WTC11 (cell line): ENCODE measurements around the gene EEFSEC. TPM values are rescaled to one million over a fixed set of nuclear protein-coding genes. Genes with fewer than 3 reads are reported as not detected.

Source experiments
- ATAC-seq: fragments of 200-7000 bp; cut with Tn5 transposase; 2 replicates; pipeline ENCODE4 v1.10.0; 2021; ENCODE audit warnings: mild to moderate bottlenecking, moderate library complexity
- CTCF ChIA-PET: fragments of 300-600 bp; sonication (Branson Sonifier 250); formaldehyde crosslinking; loops from one replicate; lab custom pipeline; 2021; ENCODE audit warnings: antibody characterized with exemption; lab: Charles Lee
- POLR2A ChIA-PET: fragments of 350-600 bp; sonication (Branson Sonifier 250); formaldehyde crosslinking; loops from one replicate; lab custom pipeline; 2021; ENCODE audit warnings: antibody characterized with exemption; lab: Charles Lee
- DNase-seq: peaks from one replicate; pipeline ENCODE4 v3.0.0; 2021; ENCODE audit warnings: low spot score
- H3K27ac Mint-ChIP-seq: 2 replicates; pipeline ENCODE4 v1.8.0; 2021; ENCODE audit warnings: mixed read lengths
- H3K27me3 Mint-ChIP-seq: 2 replicates; pipeline ENCODE4 v1.8.0; 2021; ENCODE audit warnings: low read depth, mild to moderate bottlenecking, moderate library complexity, mixed read lengths
- H3K36me3 Mint-ChIP-seq: 2 replicates; pipeline ENCODE4 v1.8.0; 2021; ENCODE audit warnings: mixed read lengths
- H3K4me1 Mint-ChIP-seq: 2 replicates; pipeline ENCODE4 v1.8.0; 2022; ENCODE audit warnings: mixed read lengths
- H3K4me3 Mint-ChIP-seq: 2 replicates; pipeline ENCODE4 v1.8.0; 2021; ENCODE audit warnings: mild to moderate bottlenecking, moderate library complexity, mixed read lengths
- H3K9me3 Mint-ChIP-seq: 2 replicates; pipeline ENCODE4 v1.8.0; 2021; ENCODE audit warnings: mixed read lengths
- ELF4 ChIP-seq: sonication (generic); formaldehyde crosslinking; IDR thresholded peaks from 2 replicates; pipeline ENCODE4 v1.8.1; 2022; ENCODE audit warnings: low read depth, mild to moderate bottlenecking, moderate library complexity, missing genetic modification reagents
- IRF2 ChIP-seq: sonication (generic); formaldehyde crosslinking; IDR thresholded peaks from 2 replicates; pipeline ENCODE4 v1.8.0; 2022; ENCODE audit warnings: low read depth, missing genetic modification reagents, borderline replicate concordance
- JAZF1 ChIP-seq: fragments of 250-450 bp; sonication (Bioruptor Pico); IDR thresholded peaks from 2 replicates; pipeline ENCODE4 v1.9.0; 2021; ENCODE audit warnings: moderate library complexity, mild to moderate bottlenecking, inconsistent platforms
- JUN ChIP-seq: sonication (generic); formaldehyde crosslinking; IDR thresholded peaks from 2 replicates; pipeline ENCODE4 v1.8.0; 2023; ENCODE audit warnings: mild to moderate bottlenecking, missing genetic modification reagents
- KAT7 ChIP-seq: sonication (generic); formaldehyde crosslinking; IDR thresholded peaks from 2 replicates; pipeline ENCODE4 v1.8.1; 2023; ENCODE audit warnings: missing genetic modification reagents, mild to moderate bottlenecking, borderline replicate concordance
- MYBL2 ChIP-seq: sonication (generic); formaldehyde crosslinking; IDR thresholded peaks from 2 replicates; pipeline ENCODE4 v1.8.1; 2023; ENCODE audit warnings: mild to moderate bottlenecking, moderate library complexity, missing genetic modification reagents
- RORB ChIP-seq: fragments of 250-450 bp; sonication (Bioruptor Pico); IDR thresholded peaks from 2 replicates; pipeline ENCODE4 v1.9.0; 2021; ENCODE audit warnings: mild to moderate bottlenecking
- SMAD4 ChIP-seq: sonication (generic); formaldehyde crosslinking; IDR thresholded peaks from 2 replicates; pipeline ENCODE4 v1.8.0; 2022; ENCODE audit warnings: mild to moderate bottlenecking, missing genetic modification reagents
- SP1 ChIP-seq: sonication (generic); formaldehyde crosslinking; conservative IDR thresholded peaks from 2 replicates; pipeline ENCODE4 v1.8.1; 2022; ENCODE audit warnings: missing genetic modification reagents
- STAT6 ChIP-seq: sonication (generic); formaldehyde crosslinking; conservative IDR thresholded peaks from 2 replicates; pipeline ENCODE4 v1.8.1; 2023; ENCODE audit warnings: mild to moderate bottlenecking, low read depth, missing genetic modification reagents, moderate library complexity
- TCF7 ChIP-seq: sonication (generic); formaldehyde crosslinking; IDR thresholded peaks from 2 replicates; pipeline ENCODE4 v1.8.0; 2022; ENCODE audit warnings: mild to moderate bottlenecking, low read depth, missing genetic modification reagents, moderate library complexity
- USF1 ChIP-seq: sonication (generic); formaldehyde crosslinking; IDR thresholded peaks from 2 replicates; pipeline ENCODE4 v1.8.0; 2022; ENCODE audit warnings: mild to moderate bottlenecking, missing genetic modification reagents
- ZMAT4 ChIP-seq: fragments of 250-450 bp; sonication (Bioruptor Pico); IDR thresholded peaks from 2 replicates; pipeline ENCODE4 v1.9.0; 2021; ENCODE audit warnings: mild to moderate bottlenecking
- ZNF138 ChIP-seq: sonication (generic); formaldehyde crosslinking; conservative IDR thresholded peaks from 2 replicates; pipeline ENCODE4 v1.8.1; 2022; ENCODE audit warnings: mild to moderate bottlenecking, moderate library complexity, missing genetic modification reagents
- ZNF671 ChIP-seq: fragments of 250-450 bp; sonication (Bioruptor Pico); IDR thresholded peaks from 2 replicates; pipeline ENCODE4 v1.8.0; 2021; ENCODE audit warnings: mild to moderate bottlenecking
- total RNA-seq: library from RNA; stranded (reverse); gene quantifications from 3 replicates; pipeline ENCODE4 v1.2.3, GENCODE V29; 2021
- TF ChIP-seq, protein P1 (sequence below): sonication (generic); formaldehyde crosslinking; IDR thresholded peaks from 2 replicates; pipeline ENCODE4 v1.8.0; 2023; ENCODE audit warnings: missing genetic modification reagents, mild to moderate bottlenecking, borderline replicate concordance
- TF ChIP-seq, protein P2 (sequence below): sonication (generic); formaldehyde crosslinking; conservative IDR thresholded peaks from 2 replicates; pipeline ENCODE4 v1.8.1; 2022; ENCODE audit warnings: mild to moderate bottlenecking, missing genetic modification reagents

The EEFSEC gene
- total RNA-seq, 1 experiment from 2014 or later: 13.7 TPM

DNA sequence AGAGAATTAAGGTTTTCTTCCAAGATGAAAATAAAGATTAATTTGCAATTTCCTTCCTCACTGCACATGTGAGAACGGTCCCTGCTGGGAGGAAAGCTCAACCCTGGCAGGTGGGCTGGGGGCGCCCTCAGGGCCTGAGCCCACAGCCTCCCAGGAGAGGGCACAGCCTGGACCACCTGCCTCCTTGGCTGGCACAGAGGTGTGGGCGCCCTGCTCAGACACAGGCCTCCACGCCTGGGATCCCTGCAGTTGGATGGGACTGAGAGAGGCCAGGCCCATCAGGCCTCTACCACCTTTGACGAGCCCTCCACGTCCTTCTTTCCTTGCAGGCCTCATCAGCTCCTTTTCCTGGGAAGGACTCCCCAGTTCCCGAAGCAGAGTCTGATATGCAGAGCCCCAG is 267.0 kb downstream of the EEFSEC start:
- Mint-ChIP-seq H3K4me1 (peaks cover 4% of the 10 kb centered on the region), H3K4me3 (no peak overlapping the region), H3K9me3 (peaks cover 5% of the 10 kb centered on the region), H3K27me3 (peaks cover 11% of the 10 kb centered on the region), H3K36me3 (no peaks in the 10 kb centered on the region), H3K27ac (no peak overlapping the region)
- POLR2A ChIA-PET: no interaction called here
- DNase-seq (no peak), ATAC-seq (no peak)
- CTCF ChIA-PET: interaction anchor here (1.2 to 1.5 kb wide), 2 partner anchors 61 to 194 kb away, joined by 3 to 4 read pairs; no protein-coding TSS in a partner anchor
- TF ChIP-seq RORB (CRISPR knock-in tag) (no peak), IRF2 (CRISPR knock-in tag) (no peak), KAT7 (CRISPR knock-in tag) (no peak), USF1 (CRISPR knock-in tag) (no peak), JAZF1 (no peak), JUN (CRISPR knock-in tag) (no peak), TCF7 (CRISPR knock-in tag) (no peak), ZNF138 (CRISPR knock-in tag) (no peak), STAT6 (CRISPR knock-in tag) (no peak), ZMAT4 (CRISPR knock-in tag) (no peak), ELF4 (CRISPR knock-in tag) (no peak), MYBL2 (CRISPR knock-in tag) (no peak), SMAD4 (CRISPR knock-in tag) (no peak), SP1 (no peak)
- TF ChIP-seq, protein P1, sequence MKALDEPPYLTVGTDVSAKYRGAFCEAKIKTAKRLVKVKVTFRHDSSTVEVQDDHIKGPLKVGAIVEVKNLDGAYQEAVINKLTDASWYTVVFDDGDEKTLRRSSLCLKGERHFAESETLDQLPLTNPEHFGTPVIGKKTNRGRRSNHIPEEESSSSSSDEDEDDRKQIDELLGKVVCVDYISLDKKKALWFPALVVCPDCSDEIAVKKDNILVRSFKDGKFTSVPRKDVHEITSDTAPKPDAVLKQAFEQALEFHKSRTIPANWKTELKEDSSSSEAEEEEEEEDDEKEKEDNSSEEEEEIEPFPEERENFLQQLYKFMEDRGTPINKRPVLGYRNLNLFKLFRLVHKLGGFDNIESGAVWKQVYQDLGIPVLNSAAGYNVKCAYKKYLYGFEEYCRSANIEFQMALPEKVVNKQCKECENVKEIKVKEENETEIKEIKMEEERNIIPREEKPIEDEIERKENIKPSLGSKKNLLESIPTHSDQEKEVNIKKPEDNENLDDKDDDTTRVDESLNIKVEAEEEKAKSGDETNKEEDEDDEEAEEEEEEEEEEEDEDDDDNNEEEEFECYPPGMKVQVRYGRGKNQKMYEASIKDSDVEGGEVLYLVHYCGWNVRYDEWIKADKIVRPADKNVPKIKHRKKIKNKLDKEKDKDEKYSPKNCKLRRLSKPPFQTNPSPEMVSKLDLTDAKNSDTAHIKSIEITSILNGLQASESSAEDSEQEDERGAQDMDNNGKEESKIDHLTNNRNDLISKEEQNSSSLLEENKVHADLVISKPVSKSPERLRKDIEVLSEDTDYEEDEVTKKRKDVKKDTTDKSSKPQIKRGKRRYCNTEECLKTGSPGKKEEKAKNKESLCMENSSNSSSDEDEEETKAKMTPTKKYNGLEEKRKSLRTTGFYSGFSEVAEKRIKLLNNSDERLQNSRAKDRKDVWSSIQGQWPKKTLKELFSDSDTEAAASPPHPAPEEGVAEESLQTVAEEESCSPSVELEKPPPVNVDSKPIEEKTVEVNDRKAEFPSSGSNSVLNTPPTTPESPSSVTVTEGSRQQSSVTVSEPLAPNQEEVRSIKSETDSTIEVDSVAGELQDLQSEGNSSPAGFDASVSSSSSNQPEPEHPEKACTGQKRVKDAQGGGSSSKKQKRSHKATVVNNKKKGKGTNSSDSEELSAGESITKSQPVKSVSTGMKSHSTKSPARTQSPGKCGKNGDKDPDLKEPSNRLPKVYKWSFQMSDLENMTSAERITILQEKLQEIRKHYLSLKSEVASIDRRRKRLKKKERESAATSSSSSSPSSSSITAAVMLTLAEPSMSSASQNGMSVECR: no peak
- TF ChIP-seq, protein P2, sequence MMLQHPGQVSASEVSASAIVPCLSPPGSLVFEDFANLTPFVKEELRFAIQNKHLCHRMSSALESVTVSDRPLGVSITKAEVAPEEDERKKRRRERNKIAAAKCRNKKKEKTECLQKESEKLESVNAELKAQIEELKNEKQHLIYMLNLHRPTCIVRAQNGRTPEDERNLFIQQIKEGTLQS (CRISPR knock-in tag): no peak

GRCh38 chr3:128420720-128421438 is 267.6 kb downstream of the EEFSEC start:
- H3K9me3 Mint-ChIP-seq: peaks cover 5% of the 10 kb centered on the region
- peaks cover 4% of the 10 kb centered on the region for H3K4me1 Mint-ChIP-seq
- H3K36me3 Mint-ChIP-seq: no peaks in the 10 kb centered on the region
- no peak overlapping the region for H3K4me3 Mint-ChIP-seq
- no peak overlapping the region for H3K27ac Mint-ChIP-seq
- no peak for TF ChIP-seq ZNF671 (CRISPR knock-in tag)
- ChIA-PET POLR2A (no interaction called here), CTCF (interaction anchor here (1.4 to 1.5 kb wide), 2 partner anchors 61 to 63 kb away, joined by 4 to 6 read pairs; no protein-coding TSS in a partner anchor)
- peaks cover 15% of the 10 kb centered on the region for H3K27me3 Mint-ChIP-seq
- no peak for DNase-seq
- ATAC-seq: no peak
